ENCODE results near the gene BBX. TPM values are rescaled to one million over a fixed set of nuclear protein-coding genes. Genes with fewer than 3 reads are reported as not detected.
"Not testable (repeated sequence)": the region's sequence is repeated elsewhere in the genome, so short reads cannot be mapped to it uniquely, and the experiment has no call there.

Gene BBX
- total RNA-seq, 1 donor from 2014 or later: 43.8 TPM

DNA sequence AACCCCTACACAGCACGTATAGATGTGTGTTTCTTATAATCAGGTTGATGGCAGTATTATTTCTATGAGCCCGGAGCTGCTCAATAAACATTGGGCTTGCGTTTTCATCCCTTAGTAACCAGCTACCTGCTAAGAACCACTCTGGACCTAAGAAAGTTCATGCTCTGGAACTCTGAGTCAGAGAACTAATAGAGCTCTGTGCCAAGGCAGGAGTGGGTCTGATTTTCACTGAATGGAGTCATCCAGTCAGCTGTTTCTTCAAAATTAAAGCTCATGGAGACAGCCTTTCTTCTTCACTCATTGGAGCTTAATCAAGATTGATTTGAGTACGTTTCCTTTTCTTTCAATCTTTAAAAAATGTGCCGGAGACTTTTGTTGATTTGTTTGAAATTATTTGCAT is 145.7 kb downstream of the BBX start:
- intact Hi-C loops (cut with micrococcal nuclease): no loop called here

GRCh38 chr3:107668963-107669362 is 146.2 kb downstream of the BBX start:
- intact Hi-C loops (cut with micrococcal nuclease): no loop called here
- ATAC-seq: peak; percentile 43
- no peak for DNase-seq

More for the DNA sequence above, 145.7 kb downstream of the BBX start:
- ATAC-seq: no peak
- DNase-seq: no peak

DNA sequence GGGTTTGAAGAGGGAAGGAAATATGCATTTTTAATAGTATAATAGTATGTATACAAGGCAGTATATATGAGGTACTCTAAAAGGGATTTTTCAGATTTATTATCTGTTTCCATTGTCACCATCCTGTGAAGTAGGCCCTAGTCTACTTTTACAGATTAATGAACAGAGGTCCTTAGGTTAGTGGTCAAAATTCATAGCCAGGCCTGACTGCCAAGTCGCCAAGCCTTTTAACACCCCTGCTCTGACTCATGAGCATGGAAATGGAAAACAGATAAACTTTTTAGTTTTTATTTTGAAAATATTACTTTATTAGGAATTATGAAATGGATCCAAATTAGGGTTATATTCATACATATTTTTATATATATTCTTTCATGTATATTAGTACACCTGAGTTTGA is 146.9 kb downstream of the BBX start:
- DNase-seq (no peak), ATAC-seq (no peak)
- intact Hi-C loops (cut with micrococcal nuclease): no loop called here

GRCh38 chr3:107670986-107671385 is 148.2 kb downstream of the BBX start:
- DNase-seq (no peak), ATAC-seq (no peak)
- intact Hi-C loops (cut with micrococcal nuclease): no loop called here

DNA sequence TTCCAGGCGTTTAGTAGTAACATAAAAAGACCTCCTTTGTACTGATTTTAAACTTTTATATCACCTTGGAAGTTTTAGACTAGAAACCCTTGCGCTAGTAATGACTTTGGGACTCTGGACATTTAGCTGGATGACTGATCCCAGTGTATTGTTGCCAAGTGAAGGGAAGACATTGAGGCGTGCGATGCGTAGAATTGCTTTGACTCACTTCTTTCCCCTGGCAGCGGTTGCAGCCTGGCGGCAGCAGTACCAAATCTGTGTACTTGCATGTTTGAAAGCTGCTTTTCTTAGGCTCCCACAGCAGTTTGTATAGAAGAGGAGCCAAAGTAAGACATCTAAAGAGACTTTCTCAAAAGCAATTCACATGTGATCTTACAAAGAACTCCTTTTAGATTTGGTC is 151.6 kb downstream of the BBX start:
- DNase-seq (no peak), ATAC-seq (no peak)
- intact Hi-C loops (cut with micrococcal nuclease): no loop called here

DNA sequence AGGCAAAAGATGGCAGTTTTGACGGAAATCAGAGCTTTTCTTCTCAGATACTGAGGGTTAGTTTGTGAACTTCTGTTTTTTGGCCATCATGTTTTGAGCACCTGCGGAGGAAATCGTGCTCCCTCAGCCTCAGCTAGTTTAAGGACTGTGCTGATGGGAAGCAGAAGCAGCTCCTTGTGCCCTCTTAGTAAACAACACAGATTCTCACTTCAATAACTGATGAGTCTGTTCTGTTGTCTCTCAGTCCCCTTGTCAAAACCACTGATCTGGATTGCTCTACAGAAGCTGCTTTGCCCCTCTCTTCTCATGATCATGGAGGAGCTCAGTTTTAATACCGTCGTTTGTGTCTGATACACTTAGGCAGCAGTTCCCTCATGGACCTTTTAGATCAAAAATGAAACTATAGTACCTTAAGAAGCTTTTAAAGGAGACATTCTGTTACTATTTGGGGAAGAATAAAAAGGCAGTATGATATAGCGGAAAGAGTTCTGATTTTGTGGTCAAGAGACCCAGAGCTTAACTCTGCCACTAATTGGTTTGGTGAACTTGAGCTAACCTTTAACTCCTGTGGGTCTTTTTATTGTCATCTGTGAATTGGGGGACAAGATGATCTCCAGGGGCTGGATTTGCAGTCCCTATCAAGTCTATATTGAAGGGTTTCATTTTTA is 152.6 kb downstream of the BBX start:
- no peak for DNase-seq
- intact Hi-C loops (cut with micrococcal nuclease): no loop called here
- ATAC-seq: no peak

- ATAC-seq: peak; percentile 43
- DNase-seq: no peak
- intact Hi-C loops (cut with micrococcal nuclease): no loop called here
Observed at GRCh38 chr3:107676469-107677309, 153.9 kb downstream of the BBX start.

GRCh38 chr3:107679921-107680320 is 157.2 kb downstream of the BBX start:
- intact Hi-C loops (cut with micrococcal nuclease): loop anchor here (10.0 kb wide), 1 partner anchor 65 kb away; no protein-coding TSS in a partner anchor
- ATAC-seq: peak; percentile 52

DNA sequence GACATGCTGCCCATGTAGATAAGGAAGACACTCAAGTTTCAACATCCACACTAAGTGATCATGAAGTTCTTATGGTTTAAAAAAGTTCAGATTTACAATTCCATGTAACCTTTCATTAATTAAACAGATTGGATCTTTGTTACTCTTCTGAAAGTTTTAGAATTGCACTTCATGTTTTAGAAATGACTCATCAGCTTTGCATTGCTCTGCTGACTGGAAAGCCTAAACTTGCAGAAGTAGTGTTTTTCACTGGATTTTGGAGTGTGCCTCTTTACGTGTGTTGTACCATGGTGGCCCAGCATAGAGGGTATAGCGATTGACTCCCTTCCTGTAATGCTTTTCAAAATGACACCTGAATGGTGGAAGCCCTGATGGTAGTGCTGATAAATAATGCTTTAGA is 157.9 kb downstream of the BBX start:
- no peak for DNase-seq
- no peak for ATAC-seq
- intact Hi-C loops (cut with micrococcal nuclease): loop anchor here (10.0 kb wide), 1 partner anchor 64 kb away; no protein-coding TSS in a partner anchor

More at GRCh38 chr3:107679921-107680320, 157.2 kb downstream of the BBX start:
- DNase-seq: no peak

DNA sequence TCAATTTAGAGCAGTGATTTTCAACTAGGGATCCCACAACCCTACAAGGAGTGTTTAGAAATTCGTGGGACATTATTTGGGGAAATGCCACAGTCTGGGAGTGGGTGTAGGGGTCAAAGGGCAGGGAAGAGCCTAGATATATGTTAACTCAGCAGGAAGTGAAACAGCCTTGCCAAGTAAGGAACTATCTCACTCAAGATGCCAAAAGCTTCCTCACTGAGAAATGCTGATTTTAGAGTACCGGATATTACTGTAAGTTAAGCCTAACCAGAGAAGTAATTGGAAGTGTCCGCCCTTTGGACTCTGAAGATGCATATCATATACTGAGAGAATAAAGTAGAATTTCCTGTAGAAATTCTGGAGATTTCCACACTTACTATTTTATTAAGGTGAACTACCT is 158.6 kb downstream of the BBX start:
- ATAC-seq: peak; percentile 24
- intact Hi-C loops (cut with micrococcal nuclease): loop anchor here (10.0 kb wide), 1 partner anchor 63 kb away; no protein-coding TSS in a partner anchor
- no peak for DNase-seq

DNA sequence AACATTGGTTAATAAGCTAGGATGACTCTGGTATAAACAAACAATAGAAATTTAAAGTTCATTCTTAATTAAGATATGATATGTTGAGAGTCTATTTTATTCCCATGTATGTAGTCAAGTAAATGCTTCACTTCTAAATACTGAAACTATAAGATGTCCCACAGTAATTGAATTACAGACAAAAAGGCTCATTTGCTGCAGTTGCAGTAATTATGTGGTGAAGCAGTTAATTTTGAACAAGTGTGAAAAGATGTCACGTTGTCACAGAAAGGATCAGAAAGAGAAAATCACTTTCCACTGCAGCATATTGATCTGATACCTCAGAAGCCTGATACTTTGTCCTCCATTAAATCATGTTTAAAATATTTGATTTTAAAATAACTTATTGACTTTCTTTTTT is 159.8 kb downstream of the BBX start:
- DNase-seq (no peak), ATAC-seq (no peak)
- intact Hi-C loops (cut with micrococcal nuclease): loop anchor here (10.0 kb wide), 1 partner anchor 62 kb away; no protein-coding TSS in a partner anchor

- ATAC-seq (peak; percentile 83), DNase-seq (no peak)
- intact Hi-C loops (cut with micrococcal nuclease): loop anchor here (10.0 kb wide), 1 partner anchor 61 kb away; no protein-coding TSS in a partner anchor
Observed at GRCh38 chr3:107683447-107683846, 160.7 kb downstream of the BBX start.

GRCh38 chr3:107684431-107684925 is 161.7 kb downstream of the BBX start:
- intact Hi-C loops (cut with micrococcal nuclease): loop anchor here (10.0 kb wide), 1 partner anchor 60 kb away; no protein-coding TSS in a partner anchor
- ATAC-seq (peak; percentile 50), DNase-seq (no peak)

DNA sequence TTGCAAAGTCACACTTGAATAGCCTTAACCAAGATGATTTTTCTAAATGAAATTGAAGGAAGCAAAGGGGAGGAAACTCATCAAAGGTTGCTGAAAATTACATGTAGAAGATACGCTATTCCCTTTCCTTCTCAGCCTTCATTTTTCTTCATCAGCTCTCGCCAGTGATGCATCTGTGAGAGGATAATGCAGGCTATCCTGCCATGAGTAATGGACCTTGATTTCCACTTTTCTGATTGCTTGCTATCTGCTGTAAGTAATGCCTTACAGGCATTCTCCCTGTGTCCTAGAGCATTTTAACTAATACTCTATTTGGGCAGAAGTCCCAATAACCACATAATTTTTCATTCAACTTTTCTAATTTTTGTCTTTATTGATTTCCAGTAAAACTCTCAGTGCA is 162.6 kb downstream of the BBX start:
- DNase-seq (no peak), ATAC-seq (no peak)
- intact Hi-C loops (cut with micrococcal nuclease): loop anchor here (10.0 kb wide), 1 partner anchor 59 kb away; no protein-coding TSS in a partner anchor

GRCh38 chr3:107687056-107687581 is 164.4 kb downstream of the BBX start:
- ATAC-seq (no peak), DNase-seq (no peak)
- intact Hi-C loops (cut with micrococcal nuclease): loop anchor here (10.0 kb wide), 1 partner anchor 58 kb away; no protein-coding TSS in a partner anchor

GRCh38 chr3:107689355-107689754 is 166.6 kb downstream of the BBX start:
- intact Hi-C loops (cut with micrococcal nuclease): loop anchor here (10.0 kb wide), 1 partner anchor 55 kb away; no protein-coding TSS in a partner anchor
- DNase-seq (no peak), ATAC-seq (no peak)

DNA sequence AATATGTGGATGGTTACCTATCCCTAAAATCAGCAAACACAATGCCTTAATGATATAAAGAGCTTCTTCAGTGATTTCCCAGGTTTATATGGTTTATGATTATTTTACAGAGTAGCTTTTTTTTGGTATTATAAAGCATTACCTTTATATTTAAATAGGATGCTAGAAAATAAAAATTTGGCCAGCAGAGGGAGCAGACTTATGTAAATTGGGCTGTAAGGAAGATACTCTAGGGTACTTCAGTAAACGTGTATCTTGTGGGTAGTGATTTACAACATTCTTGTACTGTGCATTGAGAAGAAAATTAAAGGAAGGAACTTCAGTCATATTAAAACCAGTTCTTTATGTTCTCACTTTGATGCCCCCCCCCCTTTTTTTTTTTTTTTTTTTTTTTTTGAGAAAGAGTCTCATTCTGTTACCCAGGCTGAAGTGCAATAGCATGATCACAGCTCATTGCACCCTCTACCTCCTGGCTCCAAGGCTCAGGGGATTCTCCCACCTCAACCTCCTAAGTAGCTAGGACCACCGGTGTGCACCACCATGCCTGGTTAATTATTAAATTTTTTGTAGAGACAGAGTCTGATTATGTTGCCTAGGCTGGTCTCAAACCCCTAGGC is 167.9 kb downstream of the BBX start:
- no peak for DNase-seq
- intact Hi-C loops (cut with micrococcal nuclease): no loop called here
- ATAC-seq: peak; percentile 48

DNA sequence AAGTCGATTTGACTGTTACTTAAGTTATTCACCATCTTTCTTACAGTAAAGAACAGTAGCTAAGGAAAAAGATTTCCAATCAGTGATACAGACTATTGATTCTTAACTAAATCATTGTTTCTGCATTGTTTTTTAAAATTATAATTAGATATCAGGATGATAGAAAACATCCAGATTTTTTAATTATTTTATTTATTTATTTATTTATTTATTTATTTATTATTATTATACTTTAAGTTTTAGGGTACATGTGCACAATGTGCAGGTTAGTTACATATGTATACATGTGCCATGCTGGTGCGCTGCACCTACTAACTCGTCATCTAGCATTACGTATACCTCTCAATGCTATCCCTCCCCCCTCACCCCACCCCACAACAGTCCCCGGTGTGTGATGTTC is 169.2 kb downstream of the BBX start:
- DNase-seq; intact Hi-C loops (cut with micrococcal nuclease); ATAC-seq: not testable (repeated sequence)

GRCh38 chr3:107697348-107697747 is 174.6 kb downstream of the BBX start:
- DNase-seq; intact Hi-C loops (cut with micrococcal nuclease); ATAC-seq: not testable (repeated sequence)

All from left ventricle myocardium superior (tissue), 1 donor.